Measurements from ENCODE around the gene SLC17A1.
"Not testable (repeated sequence)": the region's sequence is repeated elsewhere in the genome, so short reads cannot be mapped to it uniquely, and the experiment has no call there.

Gene SLC17A1

GRCh38 chr6:25750906-25751305 is 80.9 kb downstream of the SLC17A1 start:
- Histone ChIP-seq H3K9me3 (ENCODE audit: control insufficient read depth, low read length) (no peaks in the 10 kb centered on the region), H3K36me3 (ENCODE audit: control insufficient read depth, insufficient read depth, low read length) (no peaks in the 10 kb centered on the region), H3K4me3 (ENCODE audit: low read length) (no peak overlapping the region), H3K27me3 (ENCODE audit: control insufficient read depth, insufficient read depth, low read length) (no peaks in the 10 kb centered on the region), H3K9ac (ENCODE audit: low read length) (no peak overlapping the region), H3K4me1 (ENCODE audit: control insufficient read depth, insufficient read depth, low read length) (no peaks in the 10 kb centered on the region)

DNA sequence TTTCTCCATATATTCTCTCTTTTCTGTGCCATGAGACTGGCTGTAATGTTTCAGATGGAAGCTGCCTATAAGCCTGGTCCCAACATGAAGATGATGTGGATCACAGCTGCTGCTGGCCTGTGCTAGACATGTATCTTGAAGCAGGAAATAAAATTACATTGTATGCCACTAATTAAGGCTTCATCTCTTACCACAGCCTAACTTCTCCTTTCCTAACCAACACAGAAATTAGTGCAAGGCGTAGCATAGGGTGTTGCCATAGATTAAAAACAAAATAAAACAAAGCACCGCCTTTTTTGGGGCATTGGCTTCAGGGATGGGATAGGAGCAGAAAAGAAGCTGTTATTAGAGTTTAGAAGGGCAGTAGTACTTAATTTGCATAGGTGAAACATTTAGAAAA is 82.0 kb downstream of the SLC17A1 start:
- Histone ChIP-seq H3K27me3 (ENCODE audit: control insufficient read depth, insufficient read depth, low read length) (no peaks in the 10 kb centered on the region), H3K4me3 (ENCODE audit: low read length) (no peak overlapping the region), H3K36me3 (ENCODE audit: control insufficient read depth, insufficient read depth, low read length) (no peaks in the 10 kb centered on the region), H3K9ac (ENCODE audit: low read length) (no peak overlapping the region), H3K9me3 (ENCODE audit: control insufficient read depth, low read length) (no peaks in the 10 kb centered on the region), H3K4me1 (ENCODE audit: control insufficient read depth, insufficient read depth, low read length) (no peaks in the 10 kb centered on the region)

- not testable (repeated sequence) for H3K4me3 ChIP-seq (ENCODE audit: low read length); H3K36me3 ChIP-seq (ENCODE audit: control insufficient read depth, insufficient read depth, low read length); H3K27me3 ChIP-seq (ENCODE audit: control insufficient read depth, insufficient read depth, low read length); H3K4me1 ChIP-seq (ENCODE audit: control insufficient read depth, insufficient read depth, low read length); H3K9ac ChIP-seq (ENCODE audit: low read length); H3K9me3 ChIP-seq (ENCODE audit: control insufficient read depth, low read length)
Observed at GRCh38 chr6:25748601-25749517, 83.0 kb downstream of the SLC17A1 start.

DNA sequence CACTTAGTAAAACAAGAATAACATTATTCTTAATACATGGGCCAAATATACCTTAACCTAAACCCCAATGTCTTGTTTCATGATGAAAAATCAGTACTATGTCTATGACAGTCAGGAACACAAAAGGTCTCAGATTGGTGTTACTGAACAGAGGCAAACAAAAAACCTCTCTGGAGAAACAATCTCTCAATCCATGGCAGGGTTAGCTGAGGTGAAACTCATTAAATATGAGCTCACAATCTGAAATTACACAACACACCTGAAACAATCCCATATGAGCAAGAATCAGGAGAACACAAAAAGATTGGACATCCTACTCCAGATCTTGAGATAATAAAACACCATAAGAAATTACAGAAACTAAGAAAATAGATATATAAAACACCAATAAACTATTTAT is 83.8 kb downstream of the SLC17A1 start:
- Histone ChIP-seq H3K9ac (ENCODE audit: low read length) (no peak overlapping the region), H3K4me3 (ENCODE audit: low read length) (no peak overlapping the region), H3K36me3 (ENCODE audit: control insufficient read depth, insufficient read depth, low read length) (no peaks in the 10 kb centered on the region), H3K27me3 (ENCODE audit: control insufficient read depth, insufficient read depth, low read length) (no peaks in the 10 kb centered on the region), H3K4me1 (ENCODE audit: control insufficient read depth, insufficient read depth, low read length) (no peaks in the 10 kb centered on the region), H3K9me3 (ENCODE audit: control insufficient read depth, low read length) (no peaks in the 10 kb centered on the region)

- Histone ChIP-seq H3K9me3 (ENCODE audit: control insufficient read depth, low read length) (no peaks in the 10 kb centered on the region), H3K27me3 (ENCODE audit: control insufficient read depth, insufficient read depth, low read length) (no peaks in the 10 kb centered on the region), H3K4me1 (ENCODE audit: control insufficient read depth, insufficient read depth, low read length) (no peaks in the 10 kb centered on the region), H3K36me3 (ENCODE audit: control insufficient read depth, insufficient read depth, low read length) (no peaks in the 10 kb centered on the region), H3K9ac (ENCODE audit: low read length) (no peak overlapping the region), H3K4me3 (ENCODE audit: low read length) (no peak overlapping the region)
Observed at GRCh38 chr6:25747477-25747876, 84.4 kb downstream of the SLC17A1 start.

- Histone ChIP-seq H3K9me3 (ENCODE audit: control insufficient read depth, low read length) (no peaks in the 10 kb centered on the region), H3K9ac (ENCODE audit: low read length) (no peak overlapping the region), H3K27me3 (ENCODE audit: control insufficient read depth, insufficient read depth, low read length) (no peaks in the 10 kb centered on the region)
Observed at GRCh38 chr6:25746968-25747367, 84.9 kb downstream of the SLC17A1 start.

GRCh38 chr6:25745836-25746235 is 86.0 kb downstream of the SLC17A1 start:
- H3K9me3 ChIP-seq (ENCODE audit: control insufficient read depth, low read length), result no peaks in the 10 kb centered on the region
- H3K27me3 ChIP-seq (ENCODE audit: control insufficient read depth, insufficient read depth, low read length), result no peaks in the 10 kb centered on the region
- no peaks in the 10 kb centered on the region for H3K4me1 ChIP-seq (ENCODE audit: control insufficient read depth, insufficient read depth, low read length)
- no peak overlapping the region for H3K4me3 ChIP-seq (ENCODE audit: low read length)
- no peak overlapping the region for H3K9ac ChIP-seq (ENCODE audit: low read length)
- no peaks in the 10 kb centered on the region for H3K36me3 ChIP-seq (ENCODE audit: control insufficient read depth, insufficient read depth, low read length)

More at GRCh38 chr6:25746968-25747367, 84.9 kb downstream of the SLC17A1 start:
- H3K4me1 ChIP-seq (ENCODE audit: control insufficient read depth, insufficient read depth, low read length), result no peaks in the 10 kb centered on the region
- H3K36me3 ChIP-seq (ENCODE audit: control insufficient read depth, insufficient read depth, low read length), result no peaks in the 10 kb centered on the region
- H3K4me3 ChIP-seq (ENCODE audit: low read length), result no peak overlapping the region

DNA sequence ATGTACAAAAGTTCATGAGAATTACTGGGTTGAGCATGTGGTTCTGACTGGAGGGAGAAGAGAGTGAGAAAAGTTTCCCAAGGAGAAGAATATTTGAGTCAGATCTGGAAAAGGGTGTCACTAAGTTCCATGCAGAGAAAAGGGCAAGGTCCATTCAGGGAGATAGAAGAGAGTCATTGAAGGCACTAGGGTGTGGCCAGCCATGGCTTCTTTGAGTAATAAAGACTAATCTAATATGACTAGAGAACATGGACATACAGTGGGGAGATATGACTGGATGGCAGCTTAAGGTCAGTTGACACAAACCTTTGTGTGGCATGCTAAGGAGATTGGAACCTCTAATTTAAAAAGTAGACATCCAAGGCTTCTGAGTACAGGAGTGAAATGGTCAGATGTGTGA is 88.0 kb downstream of the SLC17A1 start:
- H3K9me3 ChIP-seq (ENCODE audit: control insufficient read depth, low read length), result no peaks in the 10 kb centered on the region
- no peaks in the 10 kb centered on the region for H3K27me3 ChIP-seq (ENCODE audit: control insufficient read depth, insufficient read depth, low read length)
- no peak overlapping the region for H3K4me3 ChIP-seq (ENCODE audit: low read length)
- no peaks in the 10 kb centered on the region for H3K36me3 ChIP-seq (ENCODE audit: control insufficient read depth, insufficient read depth, low read length)
- no peaks in the 10 kb centered on the region for H3K4me1 ChIP-seq (ENCODE audit: control insufficient read depth, insufficient read depth, low read length)
- H3K9ac ChIP-seq (ENCODE audit: low read length), result no peak overlapping the region

- H3K9ac ChIP-seq (ENCODE audit: low read length), result no peak overlapping the region
- no peaks in the 10 kb centered on the region for H3K27me3 ChIP-seq (ENCODE audit: control insufficient read depth, insufficient read depth, low read length)
- H3K4me3 ChIP-seq (ENCODE audit: low read length), result no peak overlapping the region
- H3K9me3 ChIP-seq (ENCODE audit: control insufficient read depth, low read length), result no peaks in the 10 kb centered on the region
- H3K4me1 ChIP-seq (ENCODE audit: control insufficient read depth, insufficient read depth, low read length), result no peaks in the 10 kb centered on the region
- no peaks in the 10 kb centered on the region for H3K36me3 ChIP-seq (ENCODE audit: control insufficient read depth, insufficient read depth, low read length)
Observed at GRCh38 chr6:25735261-25735660, 96.6 kb downstream of the SLC17A1 start.
